IMR-90 (cell line): Measurements from ENCODE around the gene DDX10.

Experiments
- CTCF ChIP-seq: conservative IDR thresholded peaks from 2 replicates; pipeline ENCODE4 v1.5.1; 2012; ENCODE audit warnings: mild to moderate bottlenecking, low read depth, low read length, improper control_type of control experiment
- RFX5 ChIP-seq: IDR thresholded peaks from 2 replicates; pipeline ENCODE4 v1.8.0; 2012; ENCODE audit warnings: low read depth, mild to moderate bottlenecking, low read length, moderate library complexity

- TF ChIP-seq CTCF = no peak
- TF ChIP-seq RFX5 = no peak
These were observed 2.2 kb upstream of the DDX10 start for GRCh38 chr11:108662700-108663099.
